AG09309 (cell line): ENCODE data around the gene MAMDC2.

ENCODE experiments used
- DNase-seq: peaks from one replicate; pipeline ENCODE4 v3.0.0-alpha.2; 2010; ENCODE audit warnings: low read depth
- H3K4me3 ChIP-seq: 2 replicates; pipeline ENCODE4 v1.5.1; 2011; ENCODE audit warnings: mild to moderate bottlenecking, low read depth, low read length, moderate library complexity; ENCODE audit not compliant: control insufficient read depth
- TF ChIP-seq, protein P1 (sequence below): IDR thresholded peaks from 2 replicates; pipeline ENCODE4 v1.5.1; 2011; ENCODE audit warnings: mild to moderate bottlenecking, low read depth, low read length, inconsistent platforms; ENCODE audit not compliant: insufficient read depth, control insufficient read depth; ENCODE audit errors: missing control alignments

Gene MAMDC2

DNA sequence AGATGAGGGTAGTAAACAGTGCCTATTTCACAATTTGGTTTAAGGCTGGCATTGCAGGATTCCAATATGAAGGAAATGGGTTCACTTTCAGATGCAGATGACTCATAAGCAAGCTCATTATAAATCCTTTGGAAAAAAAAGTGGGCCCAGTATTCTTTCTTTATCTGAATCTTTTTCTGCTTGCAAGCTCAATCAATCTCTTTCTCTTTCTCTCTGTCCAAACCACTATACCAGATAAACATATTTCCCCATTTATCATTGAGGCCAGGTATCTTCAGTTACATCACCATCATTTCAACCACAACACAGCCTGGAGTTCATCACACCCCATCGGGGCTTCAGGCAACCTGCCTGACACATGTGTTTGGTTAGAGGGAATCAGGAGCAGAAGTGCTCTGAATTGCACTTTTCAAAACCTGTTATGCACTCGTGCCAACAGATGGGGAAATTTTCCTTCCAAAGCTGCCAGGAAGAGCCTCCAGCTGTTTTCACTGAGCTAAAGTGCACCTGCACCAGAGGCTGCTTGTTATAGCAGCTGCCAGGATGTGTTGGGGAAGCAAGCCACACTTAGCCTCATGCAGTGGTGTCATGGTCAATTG lies 30.0 kb upstream of the MAMDC2 start:
- no peak for DNase-seq
- TF ChIP-seq, protein P1, sequence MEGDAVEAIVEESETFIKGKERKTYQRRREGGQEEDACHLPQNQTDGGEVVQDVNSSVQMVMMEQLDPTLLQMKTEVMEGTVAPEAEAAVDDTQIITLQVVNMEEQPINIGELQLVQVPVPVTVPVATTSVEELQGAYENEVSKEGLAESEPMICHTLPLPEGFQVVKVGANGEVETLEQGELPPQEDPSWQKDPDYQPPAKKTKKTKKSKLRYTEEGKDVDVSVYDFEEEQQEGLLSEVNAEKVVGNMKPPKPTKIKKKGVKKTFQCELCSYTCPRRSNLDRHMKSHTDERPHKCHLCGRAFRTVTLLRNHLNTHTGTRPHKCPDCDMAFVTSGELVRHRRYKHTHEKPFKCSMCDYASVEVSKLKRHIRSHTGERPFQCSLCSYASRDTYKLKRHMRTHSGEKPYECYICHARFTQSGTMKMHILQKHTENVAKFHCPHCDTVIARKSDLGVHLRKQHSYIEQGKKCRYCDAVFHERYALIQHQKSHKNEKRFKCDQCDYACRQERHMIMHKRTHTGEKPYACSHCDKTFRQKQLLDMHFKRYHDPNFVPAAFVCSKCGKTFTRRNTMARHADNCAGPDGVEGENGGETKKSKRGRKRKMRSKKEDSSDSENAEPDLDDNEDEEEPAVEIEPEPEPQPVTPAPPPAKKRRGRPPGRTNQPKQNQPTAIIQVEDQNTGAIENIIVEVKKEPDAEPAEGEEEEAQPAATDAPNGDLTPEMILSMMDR: no peak
- no peak overlapping the region for H3K4me3 ChIP-seq

DNA sequence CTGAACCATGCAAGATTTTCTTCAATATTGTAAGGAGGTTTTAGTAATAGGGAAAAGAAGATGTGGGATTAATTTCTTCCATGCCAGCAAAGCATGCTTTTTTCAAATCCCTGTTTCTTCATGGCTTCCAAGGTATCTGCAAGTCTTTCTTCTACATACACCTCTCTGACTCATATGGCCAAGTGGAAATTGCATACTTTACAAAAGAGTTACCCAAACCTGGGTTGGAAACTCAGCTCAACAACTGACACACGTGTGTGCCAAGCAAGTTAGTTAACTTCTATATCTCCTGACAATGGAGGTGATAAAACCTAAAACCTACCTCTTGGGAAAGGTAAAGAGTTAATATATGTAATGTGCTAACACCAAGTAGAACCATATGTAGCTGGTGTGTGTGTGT lies 28.5 kb upstream of the MAMDC2 start:
- TF ChIP-seq, protein P1: no peak

DNA sequence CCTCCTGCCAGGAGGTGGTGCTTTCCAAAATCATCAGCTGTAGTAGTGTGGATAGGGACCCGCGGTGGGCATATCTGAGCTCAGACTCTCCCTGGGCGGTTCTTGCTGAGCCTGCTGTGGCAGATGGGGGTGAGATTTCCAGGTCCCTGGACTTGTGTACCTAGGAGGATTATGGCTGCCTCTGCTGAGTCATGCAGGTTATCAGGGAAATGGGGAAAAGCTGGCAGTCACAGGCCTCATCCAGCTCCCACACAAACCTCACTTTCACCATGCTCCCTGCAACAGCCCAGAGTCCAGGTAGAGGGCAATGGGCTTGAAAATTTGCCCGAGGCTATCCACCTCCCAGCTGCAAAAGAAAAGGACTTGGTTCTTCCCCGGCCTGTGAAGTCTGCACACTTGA lies 23.4 kb upstream of the MAMDC2 start:
- TF ChIP-seq, protein P1: no peak
- H3K4me3 ChIP-seq: no peak overlapping the region
- DNase-seq: no peak

More for the DNA sequence above, 28.5 kb upstream of the MAMDC2 start:
- no peak for DNase-seq
- H3K4me3 ChIP-seq: no peak overlapping the region

GRCh38 chr9:70020991-70021571 lies 22.6 kb upstream of the MAMDC2 start:
- peak; percentile 63 for DNase-seq
- TF ChIP-seq, protein P1: no peak
- no peak overlapping the region for H3K4me3 ChIP-seq

DNA sequence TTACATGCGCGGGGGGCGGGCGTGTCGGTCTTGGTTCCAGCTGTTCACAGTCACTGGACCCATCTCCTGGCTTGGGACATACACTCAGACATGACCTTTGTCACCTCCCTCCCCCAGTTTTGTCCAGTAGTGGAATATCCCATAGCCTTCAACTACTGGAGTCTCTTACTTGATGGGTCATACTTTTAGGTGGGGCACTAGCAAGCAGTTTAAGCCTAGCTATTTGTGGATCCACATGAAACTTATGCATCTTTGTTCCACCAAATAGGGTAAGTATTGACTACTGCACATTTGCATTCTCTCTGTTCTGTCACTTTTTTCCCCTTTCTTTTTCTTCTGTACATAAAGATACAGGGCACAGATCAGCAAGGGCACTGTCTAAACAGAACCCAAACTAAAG lies 15.4 kb upstream of the MAMDC2 start:
- no peak overlapping the region for H3K4me3 ChIP-seq
- TF ChIP-seq, protein P1: no peak
- DNase-seq: no peak

- TF ChIP-seq, protein P1: no peak
- no peak for DNase-seq
- H3K4me3 ChIP-seq: no peak overlapping the region
These were observed 13.5 kb upstream of the MAMDC2 start for GRCh38 chr9:70030156-70030555.
